ENCODE results near the gene BCCIP. TPM values are rescaled to one million over a fixed set of nuclear protein-coding genes. Genes with fewer than 3 reads are reported as not detected.

The BCCIP gene
- total RNA-seq, 1 donor from 2014 or later, result 40.0 TPM

GRCh38 chr10:125801574-125801973, 21.8 kb upstream of the BCCIP start:
- H3K27me3 ChIP-seq (ENCODE audit: control insufficient read depth, insufficient read depth, low read length), result no peaks in the 10 kb centered on the region
- no peaks in the 10 kb centered on the region for H3K36me3 ChIP-seq (ENCODE audit: control insufficient read depth, insufficient read depth, low read length)
- TF ChIP-seq CTCF (IDR thresholded peaks at IDR 0.05; ENCODE audit: insufficient read depth, low read length, poor library complexity, severe bottlenecking), result no peak
- H3K4me3 ChIP-seq (ENCODE audit: low read depth, low read length), result no peak overlapping the region
- no peak for DNase-seq (ENCODE audit: low read depth)

- Histone ChIP-seq H3K36me3 (ENCODE audit: control insufficient read depth, insufficient read depth, low read length) (no peaks in the 10 kb centered on the region), H3K27me3 (ENCODE audit: control insufficient read depth, insufficient read depth, low read length) (no peaks in the 10 kb centered on the region), H3K4me3 (ENCODE audit: low read depth, low read length) (no peak overlapping the region)
- DNase-seq (ENCODE audit: low read depth), result no peak
- no peak for TF ChIP-seq CTCF (IDR thresholded peaks at IDR 0.05; ENCODE audit: insufficient read depth, low read length, poor library complexity, severe bottlenecking)
Observed at GRCh38 chr10:125802131-125802530, 21.2 kb upstream of the BCCIP start.

- Histone ChIP-seq H3K36me3 (ENCODE audit: control insufficient read depth, insufficient read depth, low read length) (no peaks in the 10 kb centered on the region), H3K27me3 (ENCODE audit: control insufficient read depth, insufficient read depth, low read length) (no peaks in the 10 kb centered on the region), H3K4me3 (ENCODE audit: low read depth, low read length) (no peak overlapping the region)
- no peak for DNase-seq (ENCODE audit: low read depth)
- no peak for TF ChIP-seq CTCF (IDR thresholded peaks at IDR 0.05; ENCODE audit: insufficient read depth, low read length, poor library complexity, severe bottlenecking)
Observed at GRCh38 chr10:125802739-125803138, 20.6 kb upstream of the BCCIP start.

GRCh38 chr10:125808047-125808446, 15.3 kb upstream of the BCCIP start:
- Histone ChIP-seq H3K4me3 (ENCODE audit: low read depth, low read length) (no peak overlapping the region), H3K36me3 (ENCODE audit: control insufficient read depth, insufficient read depth, low read length) (no peaks in the 10 kb centered on the region)
- TF ChIP-seq CTCF (IDR thresholded peaks at IDR 0.05; ENCODE audit: insufficient read depth, low read length, poor library complexity, severe bottlenecking), result no peak

GRCh38 chr10:125811251-125811650, 12.1 kb upstream of the BCCIP start:
- H3K27me3 ChIP-seq (ENCODE audit: control insufficient read depth, insufficient read depth, low read length), result no peaks in the 10 kb centered on the region
- H3K4me3 ChIP-seq (ENCODE audit: low read depth, low read length), result no peak overlapping the region
- no peak for DNase-seq (ENCODE audit: low read depth)
- TF ChIP-seq CTCF (IDR thresholded peaks at IDR 0.05; ENCODE audit: insufficient read depth, low read length, poor library complexity, severe bottlenecking), result no peak
- H3K36me3 ChIP-seq (ENCODE audit: control insufficient read depth, insufficient read depth, low read length), result no peaks in the 10 kb centered on the region

More at GRCh38 chr10:125808047-125808446, 15.3 kb upstream of the BCCIP start:
- DNase-seq (ENCODE audit: low read depth), result no peak
- no peaks in the 10 kb centered on the region for H3K27me3 ChIP-seq (ENCODE audit: control insufficient read depth, insufficient read depth, low read length)

GRCh38 chr10:125812128-125812750, 11.1 kb upstream of the BCCIP start:
- Histone ChIP-seq H3K4me3 (ENCODE audit: low read depth, low read length) (no peak overlapping the region), H3K27me3 (ENCODE audit: control insufficient read depth, insufficient read depth, low read length) (no peaks in the 10 kb centered on the region), H3K36me3 (ENCODE audit: control insufficient read depth, insufficient read depth, low read length) (no peaks in the 10 kb centered on the region)
- TF ChIP-seq CTCF (IDR thresholded peaks at IDR 0.05; ENCODE audit: insufficient read depth, low read length, poor library complexity, severe bottlenecking), result no peak
- DNase-seq (ENCODE audit: low read depth), result no peak

Data from kidney epithelial cell (primary cell).